CD14-positive monocyte (primary cell): Measurements from ENCODE around the gene ZFYVE1. TPM values are rescaled to one million over a fixed set of nuclear protein-coding genes. Genes with fewer than 3 reads are reported as not detected.
A peak's percentile ranks its signal among the peaks of the same experiment; 100 is the strongest.

ENCODE experiments used
- DNase-seq, 3 donors: peaks; one replicate each; pipeline ENCODE4 v3.0.0-alpha.2; 2011 to 2022
- H2AFZ ChIP-seq: 2 replicates; pipeline ENCODE4 v1.6.0; 2012; ENCODE audit warnings: mild to moderate bottlenecking, low read depth, low read length, inconsistent platforms; ENCODE audit not compliant: insufficient read depth, poor library complexity, severe bottlenecking
- H3K27ac ChIP-seq, 2 donors: 1 replicate in 1 of 2; 2 replicates in 1 of 2; pipeline ENCODE4 v1.5.1; 2012 to 2013; ENCODE audit warnings: low read length in 2 of 2, control low read depth in 1 of 2, inconsistent platforms in 1 of 2, low read depth in 1 of 2, mild to moderate bottlenecking in 1 of 2
- H3K27me3 ChIP-seq, 2 donors: one replicate each; pipeline versions ENCODE4 v1.6.0 to v1.6.1; 2011 to 2013; ENCODE audit warnings: low read length in 2 of 2; ENCODE audit not compliant: control insufficient read depth in 2 of 2, insufficient read depth in 2 of 2
- H3K36me3 ChIP-seq, 2 donors: replicated peaks in 1 of 2; 1 replicate in 1 of 2; 2 replicates in 1 of 2; pipeline versions ENCODE4 v1.5.1 to v1.6.1; 2012 to 2013; ENCODE audit warnings: low read length in 2 of 2, control low read depth in 1 of 2, inconsistent platforms in 1 of 2, mild to moderate bottlenecking in 1 of 2; ENCODE audit not compliant: insufficient read depth in 2 of 2, control insufficient read depth in 1 of 2
- H3K4me1 ChIP-seq, 2 donors: 1 replicate in 1 of 2; 2 replicates in 1 of 2; pipeline versions ENCODE4 v1.5.1 to v1.6.1; 2012 to 2013; ENCODE audit warnings: low read length in 2 of 2, control low read depth in 1 of 2, inconsistent platforms in 1 of 2, mild to moderate bottlenecking in 1 of 2, moderate library complexity in 1 of 2; ENCODE audit not compliant: insufficient read depth in 2 of 2, control insufficient read depth in 1 of 2
- H3K4me2 ChIP-seq: replicated peaks from 2 replicates; pipeline ENCODE3; 2012; ENCODE audit warnings: low read length, moderate library complexity, mild to moderate bottlenecking; ENCODE audit not compliant: poor library complexity, severe bottlenecking; ENCODE audit errors: extremely low read depth
- H3K4me3 ChIP-seq, 3 experiments: fragments of 200-600 bp in 1 of 3; sonication (generic) in 1 of 3; replicated peaks in 1 of 3; 1 replicate in 2 of 3; 2 replicates in 1 of 3; pipeline ENCODE4 v1.5.1; 2011 to 2013; ENCODE audit warnings: low read length in 3 of 3, mild to moderate bottlenecking in 3 of 3, control low read depth in 2 of 3, low read depth in 2 of 3, inconsistent platforms in 1 of 3, moderate library complexity in 1 of 3
- H3K79me2 ChIP-seq: 2 replicates; pipeline ENCODE4 v1.6.0; 2012; ENCODE audit warnings: mild to moderate bottlenecking, control low read depth, inconsistent platforms, low read length, moderate library complexity; ENCODE audit not compliant: insufficient read depth
- H3K9ac ChIP-seq: 2 replicates; pipeline ENCODE4 v1.6.0; 2017; ENCODE audit warnings: low read length, mild to moderate bottlenecking; ENCODE audit not compliant: insufficient read depth, poor library complexity, severe bottlenecking
- H3K9me3 ChIP-seq, 2 donors: replicated peaks in 1 of 2; 1 replicate in 1 of 2; 2 replicates in 1 of 2; pipeline versions ENCODE4 v1.5.1 to v1.6.1; 2012 to 2013; ENCODE audit warnings: low read length in 2 of 2, control low read depth in 1 of 2; ENCODE audit not compliant: control insufficient read depth in 1 of 2, insufficient read depth in 1 of 2
- H4K20me1 ChIP-seq: 2 replicates; pipeline ENCODE4 v1.6.0; 2012; ENCODE audit warnings: mild to moderate bottlenecking, low read length, control low read depth, moderate library complexity; ENCODE audit not compliant: insufficient read depth
- H3K27ac Mint-ChIP-seq, 7 donors: one replicate each; pipeline ENCODE4 v1.8.0; 2020; ENCODE audit warnings: mild to moderate bottlenecking in 7 of 7, mixed read lengths in 7 of 7, moderate library complexity in 6 of 7, inconsistent platforms in 2 of 7
- H3K27me3 Mint-ChIP-seq, 3 donors: one replicate each; pipeline ENCODE4 v1.8.0; 2021 to 2022; ENCODE audit warnings: low read depth in 3 of 3, mild to moderate bottlenecking in 3 of 3, mixed read lengths in 3 of 3, moderate library complexity in 3 of 3, inconsistent platforms in 1 of 3
- H3K36me3 Mint-ChIP-seq, 2 donors: one replicate each; pipeline ENCODE4 v1.8.0; 2020; ENCODE audit warnings: mixed read lengths in 2 of 2, inconsistent platforms in 1 of 2, mild to moderate bottlenecking in 1 of 2
- H3K4me1 Mint-ChIP-seq: one replicate; pipeline ENCODE4 v1.8.0; 2020; ENCODE audit warnings: mild to moderate bottlenecking, mixed read lengths
- H3K4me3 Mint-ChIP-seq, 2 donors: one replicate each; pipeline ENCODE4 v1.8.0; 2020; ENCODE audit warnings: mild to moderate bottlenecking in 2 of 2, mixed read lengths in 2 of 2, moderate library complexity in 1 of 2
- H3K9me3 Mint-ChIP-seq, 7 donors: one replicate each; pipeline ENCODE4 v1.8.0; 2020 to 2022; ENCODE audit warnings: mixed read lengths in 7 of 7, mild to moderate bottlenecking in 6 of 7, moderate library complexity in 6 of 7, inconsistent platforms in 2 of 7
- CTCF ChIP-seq: fragments of 200-600 bp; IDR thresholded peaks from one replicate; pipeline ENCODE4 v1.8.0; 2022; ENCODE audit warnings: antibody characterized with exemption, mild to moderate bottlenecking
- WGBS: methylation state at CpG from one replicate; pipeline ENCODE4 v1.1.5; 2013; ENCODE audit warnings: missing lambda C conversion rate; ENCODE audit not compliant: insufficient coverage; 5-methylcytosine and 5-hydroxymethylcytosine counted together
- intact Hi-C, 2 donors: fragments of 100-400 bp; cut with micrococcal nuclease; formaldehyde crosslinking; loops; one replicate each; pipeline versions ENCODE4 v1.15.0 to v1.15.1; 2023
- polyA plus RNA-seq, 3 donors: library from polyadenylated mRNA; depleted of rRNA in 1 of 3; unstranded in 2 of 3; stranded (reverse) in 1 of 3; fragments of 300-500 nt in 2 of 3; fragments of >200 nt in 1 of 3; fragmentation: Illumina TruSeq in 2 of 3; gene quantifications; 1 replicate in 2 of 3; 2 replicates in 1 of 3; pipeline ENCODE4 v1.2.3, GENCODE V29; 2012 to 2021

ZFYVE1 gene
- polyA plus RNA-seq, 3 donors, result 4.9 to 18.6 (median 5.3) TPM

GRCh38 chr14:72970058-72970630, 56.8 kb downstream of the ZFYVE1 start:
- Histone ChIP-seq H3K9me3 (no peaks in the 10 kb centered on the region), H3K4me1 (no peaks in the 10 kb centered on the region), H3K27me3 (no peaks in the 10 kb centered on the region), H3K27ac (no peak overlapping the region), H2AFZ (no peak overlapping the region), H3K9ac (no peak overlapping the region), H3K79me2 (no peaks in the 10 kb centered on the region), H3K4me3 (no peak overlapping the region), H3K36me3 (peaks cover 58 to 79% of the 10 kb centered on the region in 2 donors), H4K20me1 (no peaks in the 10 kb centered on the region), H3K4me2 (no peak overlapping the region)
- H3K9me3 Mint-ChIP-seq, result no peaks in the 10 kb centered on the region
- intact Hi-C loops, result no loop called here
- peaks cover 2% of the 10 kb centered on the region for H3K4me1 Mint-ChIP-seq
- H3K4me3 Mint-ChIP-seq, result no peak overlapping the region
- DNase-seq, result no peak
- H3K27ac Mint-ChIP-seq, result peak overlapping the region in 1 of 7 donors; percentile 25
- H3K27me3 Mint-ChIP-seq, result no peaks in the 10 kb centered on the region
- 98% methylated on average over 7 of the region's 17 CpGs for WGBS
- no peak for TF ChIP-seq CTCF
- peaks cover 72 to 79% of the 10 kb centered on the region in 2 donors for H3K36me3 Mint-ChIP-seq

DNA sequence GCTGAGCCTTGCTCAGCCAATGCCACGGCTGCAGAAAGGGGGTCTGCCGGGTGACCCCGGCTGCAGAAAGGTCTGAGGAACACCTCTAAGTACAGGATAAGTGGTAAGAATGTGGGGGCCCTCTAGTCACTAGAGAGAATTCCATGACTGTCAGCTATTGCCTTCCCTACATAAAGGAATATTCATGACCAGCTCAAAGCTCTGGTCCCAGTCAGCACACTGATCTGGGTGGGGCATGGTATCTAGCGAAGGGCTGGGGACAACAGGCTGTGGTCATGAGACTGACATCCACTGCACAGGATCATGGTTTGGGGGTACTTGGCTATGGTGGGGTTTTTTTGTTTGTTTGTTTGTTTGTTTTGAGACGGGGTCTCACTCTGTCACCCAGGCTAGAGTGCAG, 58.6 kb downstream of the ZFYVE1 start:
- H3K27ac Mint-ChIP-seq, result no peak overlapping the region
- no peak overlapping the region for H3K4me3 Mint-ChIP-seq
- H3K27me3 Mint-ChIP-seq, result peaks cover 0 to 1% (median 0%) of the 10 kb centered on the region in 3 donors
- H2AFZ ChIP-seq, result no peak overlapping the region
- H3K4me1 Mint-ChIP-seq, result peaks cover 4% of the 10 kb centered on the region
- WGBS, result no CpG with 5 or more reads among the region's 5 CpGs
- H3K4me1 ChIP-seq, result no peaks in the 10 kb centered on the region
- no peaks in the 10 kb centered on the region for H3K9me3 Mint-ChIP-seq
- no peak overlapping the region for H3K4me3 ChIP-seq
- intact Hi-C loops, result no loop called here
- H3K79me2 ChIP-seq, result no peaks in the 10 kb centered on the region
- no peaks in the 10 kb centered on the region for H3K9me3 ChIP-seq
- H3K27ac ChIP-seq, result no peak overlapping the region
- H4K20me1 ChIP-seq, result no peaks in the 10 kb centered on the region
- no peak overlapping the region for H3K4me2 ChIP-seq
- H3K9ac ChIP-seq, result no peak overlapping the region
- H3K36me3 Mint-ChIP-seq, result peaks cover 55 to 60% of the 10 kb centered on the region in 2 donors
- no peak for TF ChIP-seq CTCF
- peaks cover 40 to 60% of the 10 kb centered on the region in 2 donors for H3K36me3 ChIP-seq
- no peak for DNase-seq
- no peaks in the 10 kb centered on the region for H3K27me3 ChIP-seq
